ENCODE results near the gene DDX11. TPM values are rescaled to one million over a fixed set of nuclear protein-coding genes. Genes with fewer than 3 reads are reported as not detected.
A peak's percentile ranks its signal among the peaks of the same experiment; 100 is the strongest.
"Not testable (repeated sequence)": the region's sequence is repeated elsewhere in the genome, so short reads cannot be mapped to it uniquely, and the experiment has no call there.

The DDX11 gene
- total and polyA plus RNA-seq, 12 donors = 4.9 to 49.1 (median 17.0) TPM

GRCh38 chr12:31089072-31089471, 15.4 kb downstream of the DDX11 start:
- Histone ChIP-seq H3K4me1 (replicated peaks in 1 of 2) (no peaks in the 10 kb centered on the region), H3K9me3 (replicated peaks in 1 of 3) (no peaks in the 10 kb centered on the region), H3K36me3 (replicated peaks in 1 of 2) (no peaks in the 10 kb centered on the region), H3K4me3 (no peak overlapping the region), H3K27ac (no peak overlapping the region), H3K27me3 (no peaks in the 10 kb centered on the region)
- 84 to 95% (median 91%) methylated on average over 11 to 12 of the region's 12 CpGs for WGBS, 4 donors
- no peak for TF ChIP-seq POLR2A (IDR thresholded peaks at IDR 0.05)
- TF ChIP-seq CTCF (IDR thresholded peaks at IDR 0.05) = no peak
- DNase-seq = peak in 1 of 7 donors; percentile 39
- intact Hi-C loops (cut with DNase I) = no loop called here

- H3K27me3 ChIP-seq; intact Hi-C loops (cut with DNase I); H3K9me3 ChIP-seq (replicated peaks in 1 of 3); H3K36me3 ChIP-seq (replicated peaks in 1 of 2); H3K4me3 ChIP-seq; H3K27ac ChIP-seq; H3K4me1 ChIP-seq (replicated peaks in 1 of 2): not testable (repeated sequence)
- peak in 1 of 7 donors; percentile 42 for DNase-seq
- 88 to 96% (median 90%) methylated on average over 10 to 19 of the region's 19 CpGs; no CpG with 5 or more reads in 1 of the 4 donors for WGBS, 4 donors
These were observed 18.0 kb downstream of the DDX11 start for GRCh38 chr12:31091629-31092028.

GRCh38 chr12:31092718-31093117, 19.1 kb downstream of the DDX11 start:
- H3K9me3 ChIP-seq (replicated peaks in 1 of 3); intact Hi-C loops (cut with DNase I); H3K27me3 ChIP-seq; H3K4me1 ChIP-seq (replicated peaks in 1 of 2); H3K27ac ChIP-seq; H3K4me3 ChIP-seq; H3K36me3 ChIP-seq (replicated peaks in 1 of 2): not testable (repeated sequence)
- WGBS, 4 donors = 90 to 100% (median 96%) methylated on average over 3 to 6 of the region's 8 CpGs
- DNase-seq = peak in 1 of 7 donors; percentile 28

- H3K36me3 ChIP-seq (replicated peaks in 1 of 2); H3K27me3 ChIP-seq; intact Hi-C loops (cut with DNase I); H3K9me3 ChIP-seq (replicated peaks in 1 of 3); H3K4me1 ChIP-seq (replicated peaks in 1 of 2); H3K4me3 ChIP-seq; H3K27ac ChIP-seq: not testable (repeated sequence)
- WGBS, 4 donors = 90 to 95% (median 93%) methylated on average over 12 to 21 of the region's 21 CpGs
- DNase-seq = peak in 1 of 7 donors; percentile 35
These were observed 21.6 kb downstream of the DDX11 start for GRCh38 chr12:31095080-31095860.

- whole genome bisulfite sequencing, 4 donors = 91 to 99% (median 95%) methylated on average over 4 to 19 of the region's 19 CpGs
- H3K27ac ChIP-seq; H3K27me3 ChIP-seq; H3K4me1 ChIP-seq (replicated peaks in 1 of 2); H3K9me3 ChIP-seq (replicated peaks in 1 of 3); intact Hi-C loops (cut with DNase I); H3K4me3 ChIP-seq; H3K36me3 ChIP-seq (replicated peaks in 1 of 2): not testable (repeated sequence)
- peak in 1 of 7 donors; percentile 36 for DNase-seq
These were observed 22.8 kb downstream of the DDX11 start for GRCh38 chr12:31096251-31097065.

GRCh38 chr12:31097819-31098218, 24.2 kb downstream of the DDX11 start:
- H3K4me3 ChIP-seq; H3K9me3 ChIP-seq (replicated peaks in 1 of 3); DNase-seq; H3K4me1 ChIP-seq (replicated peaks in 1 of 2); H3K36me3 ChIP-seq (replicated peaks in 1 of 2); H3K27ac ChIP-seq; intact Hi-C loops (cut with DNase I); H3K27me3 ChIP-seq: not testable (repeated sequence)
- 88 to 100% (median 95%) methylated on average over 3 to 8 of the region's 8 CpGs for WGBS, 4 donors

- intact Hi-C loops (cut with DNase I); DNase-seq; H3K27me3 ChIP-seq; H3K4me1 ChIP-seq (replicated peaks in 1 of 2); H3K4me3 ChIP-seq; H3K9me3 ChIP-seq (replicated peaks in 1 of 3); H3K27ac ChIP-seq; H3K36me3 ChIP-seq (replicated peaks in 1 of 2): not testable (repeated sequence)
- 83 to 95% (median 88%) methylated on average over 5 of the region's 5 CpGs for WGBS, 4 donors
These were observed 24.7 kb downstream of the DDX11 start for GRCh38 chr12:31098363-31098762.

GRCh38 chr12:31098771-31099170, 25.1 kb downstream of the DDX11 start:
- WGBS, 4 donors = 91 to 94% (median 93%) methylated on average over 4 to 9 of the region's 9 CpGs

GRCh38 chr12:31099434-31099833, 25.8 kb downstream of the DDX11 start:
- 73 to 90% (median 86%) methylated on average over 2 of the region's 2 CpGs for WGBS, 4 donors
- H3K4me3 ChIP-seq; H3K27me3 ChIP-seq; H3K36me3 ChIP-seq (replicated peaks in 1 of 2); H3K27ac ChIP-seq; H3K4me1 ChIP-seq (replicated peaks in 1 of 2); intact Hi-C loops (cut with DNase I); DNase-seq; H3K9me3 ChIP-seq (replicated peaks in 1 of 3): not testable (repeated sequence)

More at GRCh38 chr12:31098771-31099170, 25.1 kb downstream of the DDX11 start:
- intact Hi-C loops (cut with DNase I); H3K4me3 ChIP-seq; H3K27ac ChIP-seq; H3K27me3 ChIP-seq; H3K4me1 ChIP-seq (replicated peaks in 1 of 2); DNase-seq; H3K36me3 ChIP-seq (replicated peaks in 1 of 2); H3K9me3 ChIP-seq (replicated peaks in 1 of 3): not testable (repeated sequence)
